AG09319 (cell line): ENCODE measurements around the gene ITM2C.

Experiments used
- DNase-seq: peaks from one replicate; pipeline ENCODE4 v3.0.0-alpha.2; 2010; ENCODE audit warnings: low read depth; ENCODE audit errors: extremely low read depth
- TF ChIP-seq, protein P1 (sequence below): IDR thresholded peaks from 2 replicates; pipeline ENCODE4 v1.5.1; 2011; ENCODE audit warnings: low read depth, mild to moderate bottlenecking, inconsistent platforms, low read length, moderate library complexity

The ITM2C gene

DNA sequence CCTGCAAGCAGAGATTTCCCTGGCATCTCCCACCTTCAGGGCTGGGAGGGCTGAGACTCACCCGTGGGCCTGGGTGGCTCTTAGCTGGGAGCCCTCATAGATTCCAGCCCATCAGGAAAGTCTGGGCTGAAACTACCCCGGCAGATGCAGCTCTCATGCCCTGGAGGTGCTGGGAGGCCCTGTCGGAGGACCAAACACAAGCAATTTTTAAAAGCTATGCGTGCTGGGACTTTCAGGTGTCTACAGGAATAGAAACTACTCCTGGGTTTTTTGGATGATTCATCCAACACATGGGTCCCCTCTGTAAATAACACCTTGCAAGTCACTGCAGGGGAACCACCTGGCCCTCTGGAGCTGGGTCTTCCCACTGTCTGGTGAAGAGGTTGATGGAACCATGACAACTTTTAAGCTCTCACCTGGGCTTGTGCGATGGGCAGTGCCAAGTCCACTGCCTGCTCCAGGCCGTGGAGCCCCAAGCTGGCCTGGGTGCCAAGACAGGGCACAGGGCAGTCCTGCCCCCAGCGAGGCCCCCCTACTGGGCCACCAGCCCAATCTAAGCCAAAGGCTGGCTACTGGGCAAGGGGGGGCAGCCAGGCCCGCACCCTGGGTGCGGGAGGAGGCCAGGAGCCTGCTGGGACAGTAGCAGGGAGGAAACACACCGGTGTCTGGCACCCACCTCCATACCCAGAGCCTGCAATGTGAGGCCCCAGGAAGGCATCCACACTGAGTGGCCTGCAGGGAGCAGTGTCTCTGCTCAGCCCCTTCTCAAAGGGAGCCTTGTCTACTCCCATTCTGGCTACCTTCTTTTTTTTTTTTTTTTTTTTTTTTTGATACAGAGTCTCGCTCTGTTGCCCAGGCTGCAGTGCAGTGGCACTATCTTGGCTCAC lies 61.4 kb downstream of the ITM2C start:
- TF ChIP-seq, protein P1, sequence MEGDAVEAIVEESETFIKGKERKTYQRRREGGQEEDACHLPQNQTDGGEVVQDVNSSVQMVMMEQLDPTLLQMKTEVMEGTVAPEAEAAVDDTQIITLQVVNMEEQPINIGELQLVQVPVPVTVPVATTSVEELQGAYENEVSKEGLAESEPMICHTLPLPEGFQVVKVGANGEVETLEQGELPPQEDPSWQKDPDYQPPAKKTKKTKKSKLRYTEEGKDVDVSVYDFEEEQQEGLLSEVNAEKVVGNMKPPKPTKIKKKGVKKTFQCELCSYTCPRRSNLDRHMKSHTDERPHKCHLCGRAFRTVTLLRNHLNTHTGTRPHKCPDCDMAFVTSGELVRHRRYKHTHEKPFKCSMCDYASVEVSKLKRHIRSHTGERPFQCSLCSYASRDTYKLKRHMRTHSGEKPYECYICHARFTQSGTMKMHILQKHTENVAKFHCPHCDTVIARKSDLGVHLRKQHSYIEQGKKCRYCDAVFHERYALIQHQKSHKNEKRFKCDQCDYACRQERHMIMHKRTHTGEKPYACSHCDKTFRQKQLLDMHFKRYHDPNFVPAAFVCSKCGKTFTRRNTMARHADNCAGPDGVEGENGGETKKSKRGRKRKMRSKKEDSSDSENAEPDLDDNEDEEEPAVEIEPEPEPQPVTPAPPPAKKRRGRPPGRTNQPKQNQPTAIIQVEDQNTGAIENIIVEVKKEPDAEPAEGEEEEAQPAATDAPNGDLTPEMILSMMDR = no peak
- no peak for DNase-seq

DNA sequence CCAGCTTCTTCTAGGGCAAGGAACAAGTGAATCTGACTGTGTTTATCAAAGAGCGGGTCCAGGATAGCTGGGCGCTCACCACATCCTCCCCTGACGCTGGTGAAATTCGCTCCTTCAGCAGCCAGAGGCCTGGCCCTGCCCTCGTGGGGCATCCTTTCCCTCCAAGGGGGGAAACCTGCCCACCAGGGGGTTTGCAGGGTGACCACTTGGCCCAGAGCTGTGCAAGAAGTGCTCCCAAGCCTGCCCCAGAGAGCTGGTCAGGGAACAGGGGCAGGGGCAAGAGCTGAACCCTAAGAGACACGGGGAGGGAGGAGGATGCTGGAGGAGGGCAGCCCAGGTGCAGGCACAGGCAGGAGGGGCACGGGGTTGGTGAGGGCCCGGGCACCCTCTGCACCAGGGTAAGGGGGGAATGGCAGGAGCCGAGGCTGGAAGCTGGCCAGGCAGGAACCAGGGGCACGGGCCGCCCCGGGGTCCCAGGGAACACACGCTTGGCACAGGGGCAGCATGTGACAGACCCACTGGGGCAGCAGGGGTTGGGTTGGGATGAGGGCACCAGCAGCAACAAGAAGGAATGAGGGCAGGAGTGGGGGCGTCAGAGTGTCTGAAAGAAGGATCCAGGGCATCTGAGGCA lies 63.1 kb downstream of the ITM2C start:
- DNase-seq = no peak
- TF ChIP-seq, protein P1 = no peak
